GM18951 (cell line): ENCODE results near the gene EDRF1.
A peak's percentile ranks its signal among the peaks of the same experiment; 100 is the strongest.

ENCODE experiments used
- POLR2A ChIP-seq: IDR thresholded peaks from 4 replicates; pipeline ENCODE4 v1.6.1; 2011; ENCODE audit warnings: mild to moderate bottlenecking; ENCODE audit not compliant: insufficient read length, insufficient read depth; ENCODE audit errors: extremely low read depth
- in situ Hi-C: fragments of 300-500 bp; cut with MboI; formaldehyde crosslinking; loops from one replicate; pipeline ENCODE4 v1.12.0; 2022; ENCODE audit warnings: low sequenced_read_pairs, mixed read lengths, inconsistent platforms; ENCODE audit not compliant: unreplicated experiment

Gene EDRF1

GRCh38 chr10:125777806-125778205 lies 58.3 kb downstream of the EDRF1 start:
- no peak for TF ChIP-seq POLR2A
- in situ Hi-C loops: no loop called here

- in situ Hi-C loops: no loop called here
- no peak for TF ChIP-seq POLR2A
Observed at GRCh38 chr10:125778556-125778955, 59.0 kb downstream of the EDRF1 start.

- in situ Hi-C loops: no loop called here
- no peak for TF ChIP-seq POLR2A
Observed at GRCh38 chr10:125779403-125780327, 60.2 kb downstream of the EDRF1 start.

DNA sequence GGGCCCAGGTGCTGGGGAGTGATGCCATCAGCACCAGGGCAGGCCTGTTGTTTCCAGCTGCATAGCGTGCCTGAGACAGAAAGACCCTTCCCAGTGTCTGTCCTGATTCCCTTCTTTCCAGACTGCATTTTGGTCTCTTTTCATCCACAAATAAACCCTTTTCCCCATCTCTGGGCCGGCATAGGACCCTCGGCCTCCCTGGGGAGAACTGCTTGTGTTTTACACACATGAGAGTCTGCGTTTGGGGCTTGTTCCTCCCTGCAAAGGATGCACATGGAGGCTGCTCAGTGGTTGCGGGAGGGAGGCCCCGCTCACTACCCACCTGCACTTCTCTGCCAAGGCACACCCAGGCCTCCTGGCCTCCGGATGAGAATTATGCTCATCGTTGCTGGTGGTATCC lies 61.9 kb downstream of the EDRF1 start:
- no peak for TF ChIP-seq POLR2A
- in situ Hi-C loops: no loop called here

DNA sequence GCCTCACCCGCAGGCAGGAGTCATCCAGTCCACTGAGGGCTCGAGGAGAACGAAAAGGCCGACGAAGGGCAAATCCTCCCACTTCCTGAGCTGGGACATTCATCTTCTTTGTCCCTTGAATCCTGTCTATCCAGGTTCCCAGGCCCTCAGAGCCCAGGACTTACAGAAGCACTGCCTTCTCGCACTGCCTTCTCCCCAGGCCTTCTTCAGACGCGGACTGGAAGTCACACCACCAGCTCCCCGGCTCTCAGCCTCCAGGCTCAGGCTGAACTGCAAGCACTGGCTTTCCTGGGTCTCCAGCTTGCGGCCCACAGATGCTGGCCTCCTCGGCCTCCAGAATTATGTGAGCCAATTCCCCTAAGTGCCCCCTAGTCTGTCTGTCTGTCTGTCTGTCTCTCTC lies 62.5 kb downstream of the EDRF1 start:
- TF ChIP-seq POLR2A: no peak
- in situ Hi-C loops: no loop called here

GRCh38 chr10:125782616-125783015 lies 63.1 kb downstream of the EDRF1 start:
- in situ Hi-C loops: no loop called here
- TF ChIP-seq POLR2A: no peak

- in situ Hi-C loops: no loop called here
- no peak for TF ChIP-seq POLR2A
Observed at GRCh38 chr10:125783408-125783807, 63.9 kb downstream of the EDRF1 start.

DNA sequence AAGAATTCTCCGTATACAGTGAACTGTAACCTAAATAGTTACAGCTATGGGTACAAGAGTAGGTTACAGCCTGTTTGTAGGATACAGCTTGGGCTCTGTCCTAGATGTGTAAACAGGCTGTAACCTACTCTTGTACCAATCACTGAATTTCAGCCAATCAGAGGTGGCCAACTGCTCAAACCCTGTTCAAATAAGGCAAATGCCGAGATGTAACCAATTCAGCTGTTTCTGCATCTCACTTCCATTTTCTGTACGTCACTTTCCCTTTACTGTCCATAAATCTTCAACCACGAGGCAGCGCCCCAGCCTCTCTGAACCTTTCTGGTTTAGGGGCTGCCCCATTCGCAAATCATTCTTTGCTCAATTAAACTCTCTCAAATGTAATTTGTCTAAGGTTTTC lies 64.4 kb downstream of the EDRF1 start:
- in situ Hi-C loops: no loop called here
- TF ChIP-seq POLR2A: peak; percentile 14

- in situ Hi-C loops: no loop called here
- no peak for TF ChIP-seq POLR2A
Observed at GRCh38 chr10:125785791-125786190, 66.3 kb downstream of the EDRF1 start.

DNA sequence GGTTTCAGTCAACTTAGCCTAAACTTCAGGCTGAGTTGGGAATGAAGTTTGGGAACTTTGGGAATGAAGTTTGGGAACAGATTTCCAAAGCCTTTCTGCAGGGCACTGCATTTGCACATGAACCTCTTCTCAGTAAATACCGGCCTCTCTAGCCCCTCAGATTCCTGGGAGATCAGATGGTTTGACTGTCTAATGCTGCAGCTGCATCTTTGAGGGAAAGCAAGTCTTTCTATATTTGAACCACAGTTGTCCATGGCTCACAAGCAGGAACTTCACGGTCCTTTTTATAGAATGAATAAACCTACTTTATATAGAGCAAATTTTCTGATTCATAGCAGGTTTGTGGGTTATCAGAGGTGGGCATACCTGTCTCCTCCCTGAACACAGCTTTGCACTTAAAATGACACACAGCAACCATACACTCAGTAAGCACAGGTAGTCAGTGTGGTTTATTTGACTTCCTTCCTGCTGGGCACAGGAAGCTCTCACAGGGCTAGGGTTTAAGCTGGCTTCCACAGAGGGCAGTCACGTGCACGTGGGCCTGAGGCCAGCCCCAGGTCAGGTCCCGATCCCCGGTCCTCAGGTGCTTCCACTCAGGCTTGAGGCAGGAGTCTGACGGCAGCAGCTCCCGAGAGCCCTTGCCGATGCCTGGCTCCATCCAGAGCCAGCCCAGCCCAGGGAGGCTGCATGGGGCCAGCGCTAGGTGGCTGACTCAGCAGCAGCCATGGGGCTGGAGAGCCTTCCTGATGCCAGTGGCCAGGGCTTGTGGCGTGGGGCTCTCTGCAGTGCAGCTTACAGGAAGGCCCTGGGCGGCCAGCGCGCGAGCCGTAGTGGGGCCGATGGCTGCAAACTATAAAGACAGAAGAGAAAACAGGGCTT lies 68.9 kb downstream of the EDRF1 start:
- in situ Hi-C loops: no loop called here
- no peak for TF ChIP-seq POLR2A

DNA sequence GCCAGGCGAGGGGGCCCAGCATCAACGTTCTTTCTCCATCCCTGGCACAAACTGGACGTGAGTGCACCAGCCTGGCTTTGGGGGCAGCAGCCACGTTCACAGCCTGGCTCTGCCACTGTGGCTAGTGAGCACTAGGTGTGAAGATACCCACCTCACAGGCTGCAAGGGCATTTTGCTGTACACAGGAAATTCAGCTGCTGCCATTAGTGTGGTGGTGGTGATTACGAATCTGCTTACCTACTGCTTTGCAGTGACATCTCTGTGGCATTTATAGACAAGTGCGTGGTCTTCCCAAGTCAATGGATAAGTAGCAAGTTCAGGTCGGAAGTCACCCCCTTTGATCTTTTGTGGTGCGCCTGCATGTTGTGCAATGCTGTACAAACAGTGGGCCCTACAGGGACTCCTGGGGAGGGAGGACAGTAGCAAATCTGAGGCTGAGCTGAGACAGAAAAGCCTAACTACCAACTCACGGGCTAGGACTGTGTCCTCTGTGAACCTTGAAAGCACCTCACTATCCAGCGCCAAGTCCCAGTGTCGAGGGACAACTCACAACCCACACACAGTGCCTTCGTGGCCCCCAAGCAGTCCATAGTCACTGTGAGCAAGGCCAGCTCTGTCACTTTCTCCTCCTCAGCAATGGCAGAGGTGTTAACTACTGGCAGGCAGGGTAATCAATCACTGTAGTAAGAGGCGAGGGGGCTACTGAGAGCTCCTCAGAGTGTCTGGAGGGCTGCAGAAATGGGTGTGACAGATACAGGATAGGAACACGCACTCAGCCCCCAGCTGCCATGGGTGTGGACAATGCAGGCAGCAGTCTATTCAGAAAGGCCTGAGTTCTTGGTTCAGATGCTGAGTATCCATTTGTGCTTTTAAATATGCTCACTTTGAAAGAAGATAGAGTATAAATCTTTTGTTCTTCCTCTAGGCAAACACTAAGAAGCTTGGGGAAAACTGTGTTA lies 73.1 kb downstream of the EDRF1 start:
- in situ Hi-C loops: no loop called here
- no peak for TF ChIP-seq POLR2A

GRCh38 chr10:125795128-125795527 lies 75.6 kb downstream of the EDRF1 start:
- no peak for TF ChIP-seq POLR2A

More at GRCh38 chr10:125795128-125795527, 75.6 kb downstream of the EDRF1 start:
- in situ Hi-C loops: no loop called here
